NCI-H2029 (cell line): Measurements from ENCODE around the gene LMF2.
"Not testable (repeated sequence)": the region's sequence is repeated elsewhere in the genome, so short reads cannot be mapped to it uniquely, and the experiment has no call there.

Source experiments
- DNase-seq: peaks from one replicate; lab custom pipeline; 2025; lab: John Stamatoyannopoulos, UW

The LMF2 gene

DNA sequence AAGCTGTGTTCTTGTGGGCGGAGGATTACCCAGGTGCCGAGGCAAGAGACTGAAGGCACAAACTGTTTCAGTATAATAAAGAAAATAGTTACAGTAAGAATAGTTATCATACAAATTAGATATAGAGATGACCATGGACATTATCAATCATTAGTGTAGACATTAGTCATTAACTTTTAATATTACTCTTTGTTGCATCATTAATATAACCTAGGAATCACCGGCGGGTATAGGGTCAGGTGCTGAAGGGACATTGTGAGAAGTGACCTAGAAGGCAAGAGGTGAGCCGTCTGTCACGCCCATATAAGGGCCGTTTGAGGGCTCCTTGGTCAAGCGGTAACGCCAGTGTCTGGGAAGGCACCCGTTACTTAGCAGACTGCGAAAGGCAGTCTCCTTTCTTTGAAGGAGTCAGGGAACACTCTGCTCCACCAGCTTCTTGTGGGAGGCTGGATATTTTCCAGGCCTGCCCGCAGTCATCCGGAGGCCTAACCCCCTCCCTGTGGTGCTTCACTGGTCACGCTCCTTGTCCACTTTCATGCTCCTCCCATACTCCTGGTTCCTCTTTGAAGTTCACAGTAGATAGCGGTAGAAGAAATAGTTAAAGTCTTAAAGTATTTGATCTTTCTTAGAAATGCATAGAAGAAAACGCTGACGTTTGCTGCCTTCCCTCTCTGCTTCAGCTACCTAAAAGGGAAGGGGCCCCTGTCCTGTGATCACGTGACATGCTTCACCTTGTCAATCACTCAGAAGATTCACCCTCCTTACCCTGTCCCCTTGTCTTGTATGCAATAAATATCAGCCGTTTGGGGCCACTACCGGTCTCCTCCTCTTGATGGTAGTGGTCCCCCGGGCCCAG lies 26.6 kb upstream of the LMF2 start:
- DNase-seq, result not testable (repeated sequence)

DNA sequence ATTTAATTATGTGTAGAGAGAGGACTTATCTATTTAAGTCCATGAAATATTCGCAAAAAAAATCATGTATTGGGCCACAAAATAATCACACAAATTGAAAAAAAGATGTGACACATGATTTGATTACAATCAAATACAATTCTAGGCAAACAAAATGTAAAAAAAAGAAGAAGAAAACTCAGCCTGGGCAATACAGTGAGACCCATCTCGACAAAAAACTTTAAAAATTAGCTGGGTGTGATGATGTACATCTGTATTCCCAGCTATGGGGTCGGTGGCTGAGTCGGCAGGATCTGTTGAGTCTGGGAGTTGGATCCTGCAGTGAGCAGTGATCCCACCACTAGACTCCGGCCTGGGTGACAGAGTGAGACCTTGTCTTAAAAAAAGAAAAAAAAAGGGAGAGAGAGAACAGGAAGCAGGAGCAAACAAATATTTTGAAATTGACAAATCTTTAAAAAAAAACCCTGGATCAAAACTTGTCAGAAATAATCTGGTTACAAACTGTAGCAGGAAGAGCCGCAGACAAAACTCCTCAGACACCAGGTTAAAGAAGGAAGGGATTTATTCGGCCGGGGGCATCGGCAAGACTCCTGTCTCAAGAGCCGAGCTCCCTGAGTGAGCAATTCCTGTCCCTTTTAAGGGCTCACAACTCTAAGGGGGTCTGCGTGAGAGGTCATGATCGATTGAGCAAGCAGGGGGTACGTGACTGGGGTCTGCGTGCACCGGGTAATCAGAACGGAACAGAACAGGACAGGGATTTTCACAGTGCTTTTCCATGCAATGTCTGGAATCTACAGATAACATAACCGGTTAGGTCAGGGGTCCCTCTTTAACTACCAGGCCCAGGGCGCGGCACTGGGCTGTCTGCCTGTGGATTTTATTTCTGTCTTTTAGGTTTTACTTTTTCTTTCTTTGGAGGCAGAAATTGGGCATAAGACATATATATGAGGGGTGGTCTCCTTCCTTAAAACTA lies 25.6 kb upstream of the LMF2 start:
- no peak for DNase-seq

DNA sequence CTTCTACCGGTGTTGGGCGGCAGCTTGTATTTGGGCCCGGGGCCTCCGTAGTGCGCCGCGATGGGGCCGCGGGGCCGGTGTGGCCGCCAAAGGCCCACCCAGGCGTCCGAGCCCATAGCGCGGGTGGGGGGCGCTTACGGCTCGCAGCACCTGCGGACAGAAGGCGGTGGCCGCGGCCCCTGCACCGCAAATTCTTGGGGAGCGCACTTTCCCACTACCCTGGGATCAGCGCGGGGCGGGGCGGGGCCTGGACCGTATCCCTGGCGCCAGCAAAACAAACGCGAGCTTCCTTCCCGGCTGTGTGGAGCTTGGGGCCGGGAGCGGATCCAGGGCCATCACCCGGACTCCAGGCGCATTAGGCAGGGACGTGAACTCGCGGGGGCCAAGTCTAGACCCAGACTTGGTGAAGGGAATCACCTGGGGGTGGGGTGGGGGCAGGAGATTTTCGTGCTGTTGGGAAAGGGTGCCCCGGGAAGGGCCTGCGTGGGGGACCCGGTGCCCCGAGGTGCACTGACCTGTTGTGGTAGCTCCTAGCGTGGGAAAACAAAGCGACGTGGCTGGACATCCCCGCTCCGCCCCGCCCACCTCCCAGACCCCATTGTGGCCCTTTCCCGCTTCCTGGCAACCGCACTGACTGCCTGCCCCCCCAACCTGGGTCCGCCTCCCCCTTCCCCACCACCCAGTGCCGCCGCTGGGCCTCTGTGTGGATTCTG lies 24.6 kb upstream of the LMF2 start:
- DNase-seq, result no peak

DNA sequence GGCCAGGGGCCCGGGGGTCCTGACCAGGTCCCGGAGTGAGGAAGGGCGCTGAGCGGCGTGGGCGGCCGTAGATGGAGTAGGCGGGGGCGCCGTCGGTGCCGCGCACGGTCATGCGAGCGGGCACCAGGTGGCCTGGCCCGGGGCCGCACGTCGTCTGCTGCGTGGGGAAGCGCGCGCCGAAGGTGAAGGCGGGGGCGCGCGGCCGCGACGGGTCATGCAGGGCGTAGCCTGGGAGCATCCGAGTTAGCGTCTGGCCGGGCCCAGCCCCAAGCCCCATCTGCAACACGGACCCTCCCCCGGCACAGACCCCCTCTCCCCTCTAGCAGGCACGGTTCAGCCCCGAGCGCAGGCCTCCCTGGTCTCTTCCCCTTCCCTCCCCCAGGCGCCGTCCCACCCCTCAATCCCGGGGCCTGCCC lies 24.1 kb upstream of the LMF2 start:
- no peak for DNase-seq

DNA sequence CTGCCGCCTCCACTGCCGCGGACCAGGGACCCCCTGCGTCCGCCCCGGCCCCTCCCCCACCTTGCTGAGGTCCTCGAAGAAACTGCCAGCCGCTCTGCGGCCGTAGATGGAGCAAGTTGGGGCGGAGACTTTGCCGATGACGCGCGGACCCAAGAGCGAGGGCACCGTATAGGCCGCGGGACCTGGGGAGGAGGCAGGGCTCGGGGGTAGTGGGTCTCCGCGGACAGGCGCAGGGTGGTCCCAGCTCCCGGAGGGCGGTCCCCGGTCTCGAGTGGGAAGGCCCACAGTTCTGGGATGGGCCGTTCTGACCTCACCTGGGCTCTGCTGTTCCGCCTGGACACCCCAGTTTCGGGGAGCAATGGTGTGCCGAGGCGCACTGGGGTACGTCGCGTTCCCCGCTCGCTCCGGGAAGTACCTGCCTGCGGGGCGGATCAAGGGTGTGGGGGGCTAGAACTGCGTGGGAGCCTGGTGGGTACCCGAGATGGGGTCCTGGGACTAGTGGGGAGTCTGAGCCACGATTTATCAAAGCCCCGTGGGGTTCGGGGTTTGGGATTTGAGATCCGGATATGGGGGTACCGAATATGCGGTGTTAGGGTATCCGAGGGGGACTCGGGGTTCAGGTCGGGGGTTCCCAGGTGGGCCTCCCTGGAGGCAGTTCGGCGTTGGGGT lies 23.5 kb upstream of the LMF2 start:
- no peak for DNase-seq

DNA sequence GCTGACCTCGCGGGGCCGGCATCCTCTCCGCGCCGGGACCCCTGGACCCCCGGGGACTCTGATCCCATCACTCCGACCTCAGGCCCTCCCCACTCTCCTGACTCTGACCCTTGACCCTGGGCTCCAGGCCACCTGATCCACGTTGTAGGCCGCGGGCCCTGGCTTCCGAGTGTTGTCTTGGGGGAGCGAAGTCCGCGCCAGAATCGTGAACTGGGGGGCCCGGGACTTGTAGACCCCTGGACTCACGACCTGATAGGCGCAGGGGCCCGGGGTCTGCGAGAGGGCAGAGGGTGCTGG lies 23.0 kb upstream of the LMF2 start:
- DNase-seq, result no peak

DNA sequence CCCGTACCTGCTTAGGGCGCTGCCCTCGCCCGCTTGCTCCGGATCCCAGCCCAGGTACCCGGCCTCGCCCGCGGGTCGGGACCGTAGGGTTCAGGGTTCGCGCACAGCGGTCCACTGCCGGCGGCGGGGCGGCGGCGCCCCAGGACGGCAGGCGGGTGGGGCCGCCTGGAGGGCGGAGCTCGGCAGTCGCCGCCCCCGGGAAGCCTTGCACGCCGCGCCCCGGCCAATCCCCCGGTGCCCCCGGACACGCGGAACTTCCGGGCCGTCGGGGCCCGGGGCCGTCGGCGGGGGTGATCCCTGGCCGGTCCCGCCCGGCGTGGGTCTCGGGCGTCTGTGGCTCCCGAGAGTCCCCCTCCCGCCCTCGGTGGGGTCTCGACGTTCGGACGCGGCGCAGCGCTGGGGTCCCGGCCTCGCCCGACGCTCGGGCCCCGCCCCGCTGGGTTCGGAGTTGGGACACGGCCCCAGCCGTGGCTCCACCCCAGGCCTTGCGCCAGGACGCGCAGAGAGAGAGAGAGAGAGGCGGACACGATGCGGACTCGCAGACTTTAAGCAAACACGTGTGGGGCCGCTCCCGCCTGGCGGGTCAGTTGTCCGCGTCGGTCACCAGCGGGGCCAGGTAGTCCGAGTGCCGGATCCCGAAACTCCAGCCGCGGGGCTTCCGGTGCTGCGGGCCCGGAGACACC lies 22.5 kb upstream of the LMF2 start, which contains the start of gene TYMP:
TSS of gene TYMP (minus strand) at position 116 of the 683 bp plus-strand sequence. CDS start 303 bp downstream, outside the sequence.
- DNase-seq, result no peak

DNA sequence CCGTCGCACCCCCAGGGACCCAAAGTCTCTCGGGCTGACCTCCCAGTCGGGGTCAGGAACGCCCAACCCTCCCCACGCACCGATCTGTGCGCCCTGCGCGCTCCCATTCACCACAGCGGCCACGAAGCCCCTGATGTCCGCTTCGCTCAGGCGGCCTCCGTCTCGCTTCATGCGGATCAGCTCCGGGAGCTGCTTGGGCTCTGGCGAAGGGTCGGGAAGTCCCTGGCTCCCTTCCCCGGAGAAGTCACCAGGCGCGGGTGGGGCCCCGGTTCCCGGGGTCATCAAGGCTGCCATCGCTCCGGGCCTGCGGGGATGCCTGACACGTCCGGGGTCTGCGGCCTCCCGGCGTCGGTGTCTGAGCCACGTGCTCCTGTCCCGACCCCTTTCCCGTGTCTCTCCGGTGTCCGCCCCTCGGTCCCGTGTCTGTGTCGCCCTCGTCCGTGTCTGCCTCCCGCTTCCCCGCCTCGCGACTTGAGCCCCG lies 22.0 kb upstream of the LMF2 start:
- DNase-seq, result no peak

DNA sequence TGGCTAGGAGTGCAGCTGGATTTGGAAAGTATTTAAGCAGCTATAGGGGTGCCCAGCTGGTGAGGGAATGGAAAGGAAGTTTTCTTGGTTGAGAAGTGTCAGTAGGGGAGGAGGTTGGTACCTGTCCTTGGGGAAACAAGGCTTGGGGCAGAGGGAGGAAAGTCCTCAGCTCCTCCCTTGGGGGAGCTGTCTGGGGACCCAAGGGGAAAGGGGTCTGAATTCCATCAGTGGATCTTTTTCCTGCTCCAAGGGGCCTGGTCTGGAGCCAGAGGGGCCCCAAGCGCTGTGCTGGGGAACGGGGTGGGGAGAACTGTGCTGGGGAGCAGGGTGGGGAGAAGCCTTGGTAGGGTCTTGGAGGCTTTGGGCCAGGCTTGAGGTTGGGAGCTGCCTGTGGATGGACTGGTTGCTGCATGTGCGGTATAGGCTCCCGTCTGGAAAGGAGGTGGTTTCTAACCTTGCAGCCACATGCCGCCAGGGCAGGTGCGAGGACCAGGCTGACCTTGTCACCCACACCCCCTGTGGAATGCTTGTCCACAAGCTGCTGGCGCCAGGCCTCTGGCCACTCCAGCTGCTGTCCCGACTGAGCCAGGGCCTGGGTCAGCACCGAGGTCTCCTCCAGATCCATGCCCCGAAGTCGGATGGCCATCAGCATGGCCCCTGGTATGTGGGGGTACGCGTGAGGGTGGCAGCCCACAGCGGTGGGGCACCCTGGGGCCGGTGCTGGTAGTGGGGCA lies 21.3 kb upstream of the LMF2 start:
- no peak for DNase-seq

DNA sequence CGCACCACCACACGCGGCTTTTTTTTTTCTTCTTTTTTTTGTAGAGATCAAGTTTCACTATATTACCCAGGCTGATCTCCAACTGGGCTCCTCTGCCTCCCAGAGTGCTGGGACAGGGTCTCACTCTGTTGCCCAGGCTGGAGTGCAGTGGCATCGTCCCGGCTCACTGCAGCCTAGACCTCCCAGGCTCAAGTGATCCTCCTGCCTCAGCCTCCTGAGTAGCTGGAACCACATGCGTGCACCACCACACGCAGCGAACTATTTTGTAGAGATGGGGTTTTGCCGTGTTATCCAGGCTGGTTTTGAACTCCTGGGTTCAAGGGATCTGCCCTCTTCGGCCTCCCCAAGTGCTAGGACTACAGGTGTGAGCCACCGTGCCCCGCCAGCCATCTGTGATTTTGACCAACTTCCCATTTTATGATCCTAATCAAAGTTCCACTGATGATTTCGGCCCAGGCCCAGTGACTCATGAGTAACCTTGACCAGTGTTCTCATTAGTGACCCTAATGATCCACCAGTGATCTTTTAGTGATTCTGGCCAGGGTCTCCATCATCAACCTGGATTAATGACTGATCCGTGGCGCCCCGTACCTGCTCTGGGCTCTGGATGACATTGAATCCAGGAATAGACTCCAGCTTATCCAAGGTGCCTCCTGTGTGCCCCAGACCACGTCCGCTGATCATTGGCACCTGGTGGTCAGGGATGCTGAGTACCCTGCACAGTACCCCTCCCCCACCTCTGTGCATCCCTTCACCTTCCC lies 20.6 kb upstream of the LMF2 start:
- no peak for DNase-seq

DNA sequence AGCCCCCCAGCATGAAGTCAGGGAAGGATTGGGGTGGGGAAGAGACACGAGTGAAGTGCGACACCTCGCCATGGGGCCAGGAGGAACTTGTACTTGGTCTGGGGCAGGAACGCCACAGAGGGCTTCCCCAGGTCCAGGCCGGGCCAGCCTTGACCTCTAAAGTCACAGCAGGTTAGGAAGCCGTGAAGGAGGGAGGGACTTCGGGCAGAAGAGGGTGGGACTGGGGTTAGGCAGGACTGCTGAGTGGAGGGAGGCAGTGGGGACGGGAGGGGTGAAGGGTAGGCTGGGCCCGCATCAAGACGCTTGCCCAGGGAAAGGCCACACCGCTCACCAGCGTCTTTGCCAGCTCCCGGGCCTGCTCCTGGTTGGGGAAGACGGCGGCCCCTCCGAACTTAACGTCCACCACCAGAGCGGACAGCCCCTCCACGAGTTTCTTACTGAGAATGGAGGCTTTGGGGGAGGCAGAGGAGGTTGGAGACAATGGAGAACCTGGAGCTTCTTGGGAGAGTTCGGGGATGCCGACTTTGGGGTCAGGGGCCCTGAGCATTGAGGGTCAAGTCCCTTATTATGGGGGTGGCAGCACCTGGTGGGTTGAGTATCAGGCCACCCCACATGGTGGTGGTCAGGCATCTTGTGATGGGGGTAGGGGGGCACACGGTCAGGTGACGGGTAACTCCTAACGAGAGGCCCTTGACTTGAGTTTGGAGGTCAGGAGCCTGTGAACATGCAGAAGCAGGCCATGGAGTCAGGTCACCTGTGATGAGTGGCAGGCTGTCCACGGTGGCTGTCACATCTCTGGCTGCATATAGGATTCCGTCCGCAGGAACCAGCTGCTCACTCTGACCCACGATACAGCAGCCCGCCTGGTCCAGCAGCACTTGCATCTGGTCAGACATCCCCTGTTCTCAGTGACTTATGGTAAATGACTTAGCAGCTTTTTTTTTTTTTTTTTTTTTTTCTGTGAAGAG lies 19.6 kb upstream of the LMF2 start:
- no peak for DNase-seq

DNA sequence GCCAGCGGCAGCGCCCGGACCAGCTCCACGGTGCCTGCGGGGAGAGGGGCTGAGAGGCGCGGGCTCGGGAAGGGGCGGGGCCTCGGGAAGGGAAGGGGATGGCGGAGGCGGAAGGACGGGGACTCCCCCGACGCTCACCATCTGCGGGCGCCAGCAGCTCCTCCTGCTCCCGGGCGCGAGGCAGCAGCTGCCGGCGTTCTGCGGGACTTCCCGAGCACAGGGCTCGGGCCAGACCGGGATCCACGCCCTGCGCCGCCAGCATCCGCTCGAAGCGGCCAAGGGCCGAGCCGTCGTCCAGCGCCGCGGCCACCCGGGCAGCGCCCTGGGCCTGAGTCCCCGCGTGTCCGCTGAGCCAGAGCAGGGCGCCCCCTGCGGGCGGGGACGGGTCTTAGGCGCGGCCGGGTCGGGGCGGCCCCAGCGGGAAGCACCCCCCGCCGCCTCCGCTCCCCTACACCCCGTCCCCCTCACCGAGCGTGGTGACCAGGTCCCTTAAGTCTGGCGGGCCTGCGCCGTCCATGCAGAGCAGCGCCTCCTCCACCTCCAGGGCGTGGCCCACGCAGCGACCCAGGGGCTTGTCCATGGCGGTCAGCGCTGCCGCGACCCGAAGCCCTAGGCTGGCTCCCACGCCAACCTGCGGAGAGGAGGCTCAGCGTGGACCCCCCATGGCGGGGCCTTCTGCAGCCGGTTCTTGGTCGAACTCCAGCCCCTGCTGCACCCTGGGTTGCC lies 18.8 kb upstream of the LMF2 start:
- DNase-seq, result peak; percentile 25

DNA sequence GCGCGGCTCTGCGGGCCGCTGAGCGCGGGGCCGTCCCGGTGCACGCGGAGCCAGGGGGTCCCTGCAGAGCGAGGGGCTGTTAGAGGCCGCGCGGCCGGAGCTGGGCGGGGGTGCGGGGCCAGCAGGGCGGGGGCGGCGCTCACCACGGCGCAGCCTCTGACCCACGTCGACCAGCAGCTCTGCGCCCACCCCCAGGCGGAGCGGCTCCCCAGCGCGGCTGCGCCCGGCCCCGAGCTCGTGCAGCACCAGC lies 18.3 kb upstream of the LMF2 start:
- no peak for DNase-seq

DNA sequence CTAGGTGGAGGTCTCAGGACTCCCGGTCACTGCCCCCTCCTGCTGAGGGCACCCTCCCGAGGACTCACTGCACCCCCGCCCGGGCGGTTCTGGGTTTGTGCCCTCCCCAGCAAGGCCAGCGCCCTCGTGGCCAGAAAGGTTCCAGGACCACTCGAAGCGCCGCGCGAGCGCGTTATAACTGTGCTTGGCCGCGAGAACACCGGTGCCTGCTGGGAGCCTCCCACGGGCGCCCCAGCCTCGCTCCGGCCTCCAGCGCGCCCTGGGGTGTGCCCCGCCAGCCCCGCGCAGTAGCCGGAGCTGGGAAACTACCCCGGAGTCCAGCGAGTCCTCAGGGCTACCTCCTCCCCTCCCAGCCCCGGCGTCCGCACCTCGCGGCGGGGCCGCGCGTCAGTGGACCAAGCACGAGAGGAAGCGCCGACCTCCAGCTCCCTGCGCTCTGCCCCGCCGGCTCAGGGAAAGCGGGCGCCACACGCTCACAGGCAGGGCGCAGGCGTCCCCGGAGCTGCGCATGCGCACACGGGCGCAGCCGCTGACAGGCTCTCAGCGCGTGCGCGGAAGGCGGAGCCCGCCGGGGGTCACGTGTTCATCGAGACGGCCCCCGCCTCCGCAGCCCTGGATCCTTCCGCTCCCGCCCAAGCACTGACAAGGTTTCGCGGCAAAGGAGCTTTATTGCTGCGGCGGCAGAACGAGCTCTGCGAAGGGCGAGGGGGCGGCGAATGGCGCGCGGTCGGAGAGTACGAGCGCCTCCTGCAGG lies 17.8 kb upstream of the LMF2 start, which contains the start of gene SCO2:
TSS of gene SCO2 (minus strand) at position 495 of the 754 bp plus-strand sequence. CDS start 1,187 bp downstream, outside the sequence.
- DNase-seq, result peak; percentile 85

DNA sequence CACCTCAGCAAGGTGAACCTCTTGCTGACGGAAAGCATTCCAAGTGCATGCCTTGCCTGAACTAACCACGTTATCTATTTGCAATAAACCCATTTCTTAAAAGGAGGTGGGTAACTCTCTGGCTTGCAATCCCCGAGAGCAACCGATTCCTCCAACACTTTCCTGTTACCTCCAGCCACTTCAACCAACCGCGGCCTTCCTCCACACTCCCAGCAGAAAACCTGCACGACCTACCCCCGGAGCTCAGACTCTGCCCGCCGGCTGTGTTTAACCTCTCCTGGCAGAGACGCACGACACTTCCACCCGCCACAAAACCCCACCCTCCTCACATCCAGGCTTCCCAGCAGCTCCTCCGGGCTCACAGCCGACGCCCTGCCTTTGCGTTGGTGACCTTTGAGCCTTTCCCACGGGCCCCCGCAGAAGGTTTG lies 17.2 kb upstream of the LMF2 start:
- no peak for DNase-seq

DNA sequence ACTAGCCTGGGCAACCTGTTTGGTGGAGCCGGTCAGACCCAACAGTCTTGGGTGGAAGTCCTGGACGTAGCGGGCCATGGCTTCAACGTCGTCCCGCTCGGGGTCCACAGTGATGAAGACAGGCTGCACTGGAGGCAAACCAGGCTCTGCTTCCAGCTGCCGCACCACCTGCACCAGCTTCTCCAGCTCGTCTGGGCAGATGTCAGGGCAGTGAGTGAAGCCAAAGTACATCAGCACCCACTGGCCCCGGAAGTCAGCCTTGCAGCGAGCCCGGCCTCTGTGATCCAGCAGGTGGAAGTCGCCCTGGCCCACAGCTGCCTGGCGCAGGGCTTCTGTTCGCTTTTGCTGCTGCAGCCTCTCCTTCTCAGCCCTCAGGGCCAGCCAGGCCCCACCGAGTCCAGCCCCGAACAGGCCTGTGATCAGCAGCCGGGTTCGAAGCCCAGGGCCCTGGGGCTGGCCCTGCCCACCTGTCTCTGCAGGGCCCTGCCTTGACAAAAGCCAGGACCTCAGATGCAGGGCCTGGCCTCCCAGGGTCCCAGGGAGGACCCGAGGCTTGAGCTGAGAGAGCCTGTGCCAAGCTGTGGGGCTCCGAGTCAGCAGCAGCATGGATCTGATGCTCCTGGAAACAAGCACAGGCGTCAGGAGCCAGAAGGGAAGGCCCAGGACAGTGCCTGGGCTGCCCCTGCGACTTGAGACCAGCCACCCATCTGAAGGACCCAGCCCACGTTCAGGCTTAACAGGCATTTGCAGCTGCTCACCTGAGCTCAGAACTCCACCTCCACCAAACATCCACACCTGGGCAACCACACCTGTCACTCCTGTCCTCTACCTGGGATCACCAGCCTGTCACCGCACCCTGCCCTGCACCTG lies 16.5 kb upstream of the LMF2 start:
- no peak for DNase-seq
